IPS-11a (cell line): ENCODE measurements around the gene EGFLAM.

Experiments used
- H3K4me3 ChIP-seq: one replicate; pipeline ENCODE4 v1.5.1; 2013; ENCODE audit warnings: low read depth, low read length, control low read depth

Gene EGFLAM

DNA sequence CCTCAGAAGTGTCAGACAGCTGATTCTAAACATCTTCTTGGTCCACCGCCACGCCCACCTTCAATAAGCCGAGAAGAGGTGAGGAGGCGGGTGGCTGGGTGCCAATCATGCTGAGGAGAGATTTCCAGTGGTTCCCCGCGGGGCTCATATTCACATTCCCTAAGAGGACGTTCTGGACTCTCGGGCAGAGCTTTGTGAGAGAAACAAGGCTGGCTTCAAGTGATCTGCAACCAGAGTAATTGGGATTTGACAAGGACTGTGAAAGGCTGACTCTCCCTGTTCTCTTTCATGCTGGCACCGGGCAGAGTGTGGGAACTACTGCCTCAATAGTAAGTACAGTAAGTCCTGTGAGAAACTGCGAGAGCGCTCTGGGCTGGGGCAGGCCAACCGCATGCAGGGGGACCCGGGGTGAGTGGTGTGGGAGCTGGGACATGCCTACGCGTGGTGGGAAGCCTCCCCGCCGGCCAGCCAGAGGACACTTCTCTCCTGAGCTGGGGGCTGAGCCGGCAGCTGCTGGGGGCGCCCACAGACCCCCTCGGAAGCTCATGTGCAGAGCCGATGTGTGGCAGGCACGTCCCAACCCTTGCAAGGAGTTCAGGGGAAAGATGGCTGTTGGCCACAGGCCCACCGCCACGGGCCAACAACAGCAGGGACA, 187.1 kb downstream of the EGFLAM start:
- no peak overlapping the region for H3K4me3 ChIP-seq

GRCh38 chr5:38446029-38446522, 187.7 kb downstream of the EGFLAM start:
- no peak overlapping the region for H3K4me3 ChIP-seq

DNA sequence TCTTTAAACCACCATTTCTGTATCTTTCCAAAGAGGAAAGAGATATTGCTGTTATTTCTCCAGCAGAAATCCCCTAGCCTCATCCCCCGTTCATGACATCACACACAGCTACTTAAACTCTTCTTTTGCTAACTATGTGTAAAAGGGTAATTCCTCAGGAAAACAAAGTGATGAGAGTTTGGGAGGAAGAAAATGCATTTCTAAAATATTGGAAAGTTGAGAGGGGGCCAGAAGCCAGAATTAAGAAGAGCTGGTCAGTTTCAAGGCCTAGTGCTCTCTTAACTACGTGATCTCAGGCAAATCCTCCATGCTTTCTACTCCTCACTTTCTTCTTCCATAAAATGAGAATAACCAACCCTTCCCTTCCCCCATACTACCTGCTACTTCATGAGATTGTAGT, 188.7 kb downstream of the EGFLAM start:
- H3K4me3 ChIP-seq = no peak overlapping the region

DNA sequence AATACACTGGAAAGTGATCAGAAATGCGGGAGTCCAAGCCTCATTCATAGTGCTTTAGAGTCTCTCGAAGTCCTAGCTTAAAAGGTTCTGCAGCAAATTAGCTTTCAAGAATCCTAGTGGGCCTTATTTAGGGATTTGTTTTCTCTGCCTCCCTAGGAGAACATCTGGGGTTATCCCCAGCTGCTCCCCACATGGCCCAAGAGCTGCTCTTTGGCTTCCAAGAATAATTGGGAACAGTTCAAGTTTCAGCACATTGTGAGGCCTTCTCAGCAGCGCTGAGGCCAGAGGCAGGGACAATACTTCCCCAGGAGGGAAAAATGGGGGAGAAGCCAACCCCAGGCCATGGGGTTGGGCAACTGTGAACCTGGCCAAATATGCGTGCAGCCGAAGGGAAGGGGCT, 189.4 kb downstream of the EGFLAM start:
- no peak overlapping the region for H3K4me3 ChIP-seq

DNA sequence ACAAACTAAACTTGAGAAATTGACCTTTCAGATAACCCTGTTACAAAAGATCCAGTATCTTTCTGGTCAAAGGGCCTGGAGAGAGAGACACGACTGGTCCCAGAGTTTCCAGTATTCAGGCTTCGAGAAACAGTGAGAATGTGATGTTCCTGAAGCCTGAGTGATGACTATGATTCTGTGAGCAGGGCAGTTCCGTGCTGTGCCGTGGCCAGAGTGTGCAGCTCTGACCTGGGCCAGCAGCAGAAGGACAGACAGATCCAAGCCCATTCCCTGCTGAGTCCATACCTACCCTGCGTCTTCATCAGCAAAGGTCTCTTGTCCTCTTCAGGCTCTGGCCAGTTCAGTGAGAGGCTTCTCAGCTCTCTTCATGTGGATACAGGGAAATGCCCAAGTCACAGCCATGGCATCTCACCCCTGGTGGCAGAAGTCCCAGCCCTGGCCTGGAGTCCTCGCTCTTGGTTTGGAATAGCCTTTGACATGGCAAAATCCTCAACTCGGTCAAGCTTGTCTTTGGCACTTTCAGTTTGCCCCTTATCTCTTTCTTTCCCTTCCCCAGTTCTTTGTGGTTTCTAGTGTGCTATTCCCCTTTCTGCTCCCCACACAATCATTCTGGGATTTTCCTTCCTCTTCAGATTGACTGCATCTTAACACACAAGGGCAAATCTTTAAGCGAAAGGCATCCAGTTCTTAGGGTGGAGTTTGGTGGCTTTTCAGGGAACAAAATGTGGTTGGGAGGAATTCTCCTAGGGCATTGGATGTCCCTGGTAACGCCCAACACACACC, 190.4 kb downstream of the EGFLAM start:
- H3K4me3 ChIP-seq = no peak overlapping the region

DNA sequence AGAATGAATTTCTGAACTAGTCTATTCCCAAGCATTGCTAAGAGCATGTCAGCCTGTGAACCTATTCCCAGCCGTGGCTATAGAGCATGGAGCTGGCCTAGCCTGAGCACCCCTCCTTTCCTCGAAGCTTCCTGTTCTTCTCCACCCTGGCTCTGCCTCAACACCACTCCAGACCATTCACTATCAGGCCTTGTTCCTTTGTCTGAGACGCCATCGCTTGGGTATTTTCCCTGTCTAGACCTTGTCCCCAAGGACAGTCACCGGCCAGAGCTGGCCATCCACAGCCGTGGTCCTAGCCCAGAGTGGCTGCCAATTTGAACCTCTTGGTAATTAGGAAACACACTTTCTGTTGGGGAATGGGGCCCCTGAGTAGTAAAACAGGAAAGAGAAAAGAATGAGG, 192.3 kb downstream of the EGFLAM start:
- H3K4me3 ChIP-seq = no peak overlapping the region

DNA sequence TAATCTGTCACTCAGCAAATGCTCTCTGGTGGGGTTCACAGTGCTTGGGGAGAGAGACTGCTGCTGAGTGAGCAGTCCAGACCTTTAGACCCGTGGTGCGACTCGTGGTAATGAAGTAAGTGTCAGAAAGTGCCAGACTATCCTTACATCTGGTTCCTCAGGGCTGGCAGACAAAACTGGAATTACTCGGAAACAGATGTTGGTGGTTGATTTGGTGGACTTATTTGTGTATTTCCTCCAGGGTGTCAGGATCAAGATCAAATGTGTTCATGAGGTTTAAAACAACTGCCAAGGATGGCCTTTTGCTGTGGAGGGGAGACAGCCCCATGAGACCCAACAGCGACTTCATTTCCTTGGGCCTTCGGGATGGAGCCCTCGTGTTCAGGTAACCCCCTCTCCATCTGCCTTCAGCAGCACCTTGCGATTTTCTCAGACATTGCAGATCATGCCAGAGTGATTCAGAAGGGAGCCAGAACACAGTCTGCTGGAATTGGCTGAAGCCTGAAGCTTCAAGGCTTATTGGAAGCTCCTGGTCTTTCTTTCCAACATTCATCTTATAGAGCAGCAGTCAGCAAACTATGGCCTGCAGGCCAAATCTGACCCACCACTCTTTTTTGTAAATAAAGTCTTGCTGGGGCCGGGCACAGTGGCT, 192.8 kb downstream of the EGFLAM start:
- H3K4me3 ChIP-seq = no peak overlapping the region

DNA sequence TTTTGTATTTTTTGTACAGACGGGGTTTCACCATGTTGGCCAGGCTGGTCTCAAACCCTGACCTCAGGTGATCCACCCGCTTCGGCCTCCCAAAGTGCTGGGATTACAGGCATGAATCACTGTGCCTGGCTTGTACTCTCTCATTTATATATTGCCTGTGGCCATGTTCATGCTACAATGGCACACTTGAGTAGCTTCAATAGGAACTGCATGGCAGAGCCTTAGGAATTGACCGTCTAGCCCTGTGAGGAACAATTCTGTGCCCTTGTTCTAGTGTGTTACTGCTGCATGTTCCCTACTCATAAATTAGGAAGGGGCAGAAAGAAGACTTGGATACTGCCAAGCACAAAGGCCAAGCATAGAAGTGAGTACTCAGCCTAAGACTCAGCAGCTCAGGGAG, 193.8 kb downstream of the EGFLAM start:
- no peak overlapping the region for H3K4me3 ChIP-seq

GRCh38 chr5:38453506-38453905, 195.1 kb downstream of the EGFLAM start:
- no peak overlapping the region for H3K4me3 ChIP-seq

DNA sequence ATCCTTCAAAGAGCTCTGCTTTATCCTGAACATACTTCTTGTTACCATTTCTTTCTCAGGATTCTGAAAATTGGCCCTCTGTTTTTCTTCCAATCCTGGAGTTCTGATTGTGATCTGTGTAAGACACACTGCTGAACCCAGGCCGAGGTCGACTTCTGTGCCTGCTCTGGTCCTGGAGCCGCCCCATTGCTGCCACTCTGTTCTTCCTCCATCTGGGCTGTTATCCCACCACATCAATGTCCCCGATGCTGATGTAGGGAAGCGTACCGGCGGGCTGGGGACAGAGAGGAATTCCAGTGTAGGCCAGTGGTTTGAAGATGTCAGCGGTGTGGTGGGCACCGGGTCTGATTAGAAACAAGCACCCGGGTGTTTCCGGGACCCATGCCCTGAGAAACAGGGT, 195.6 kb downstream of the EGFLAM start:
- H3K4me3 ChIP-seq = no peak overlapping the region

DNA sequence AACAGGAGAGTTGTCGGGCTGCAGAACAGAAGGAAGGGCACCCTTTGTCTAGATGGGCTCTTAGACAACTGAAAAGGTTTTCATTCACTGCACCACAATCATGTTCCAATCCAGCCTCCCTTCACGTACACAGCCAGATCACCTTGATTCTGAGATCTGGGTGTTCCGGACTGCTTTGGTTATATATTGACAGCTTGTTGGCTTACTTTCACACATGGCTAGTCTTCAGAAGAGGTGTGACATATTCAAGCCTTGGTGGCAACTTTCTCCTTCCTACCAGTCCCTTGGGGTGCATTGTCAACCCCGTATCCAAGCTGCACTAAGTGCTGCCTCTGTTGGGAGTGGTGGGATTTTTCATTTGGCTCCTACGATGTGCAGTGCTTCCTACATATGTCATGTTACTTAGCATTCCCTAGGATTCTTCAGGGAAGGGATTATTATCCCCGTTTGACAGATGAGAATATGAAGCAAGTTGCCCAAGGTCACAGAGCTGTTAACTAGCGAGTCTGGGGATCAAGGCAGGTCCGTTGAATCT, 197.5 kb downstream of the EGFLAM start:
- no peak overlapping the region for H3K4me3 ChIP-seq

DNA sequence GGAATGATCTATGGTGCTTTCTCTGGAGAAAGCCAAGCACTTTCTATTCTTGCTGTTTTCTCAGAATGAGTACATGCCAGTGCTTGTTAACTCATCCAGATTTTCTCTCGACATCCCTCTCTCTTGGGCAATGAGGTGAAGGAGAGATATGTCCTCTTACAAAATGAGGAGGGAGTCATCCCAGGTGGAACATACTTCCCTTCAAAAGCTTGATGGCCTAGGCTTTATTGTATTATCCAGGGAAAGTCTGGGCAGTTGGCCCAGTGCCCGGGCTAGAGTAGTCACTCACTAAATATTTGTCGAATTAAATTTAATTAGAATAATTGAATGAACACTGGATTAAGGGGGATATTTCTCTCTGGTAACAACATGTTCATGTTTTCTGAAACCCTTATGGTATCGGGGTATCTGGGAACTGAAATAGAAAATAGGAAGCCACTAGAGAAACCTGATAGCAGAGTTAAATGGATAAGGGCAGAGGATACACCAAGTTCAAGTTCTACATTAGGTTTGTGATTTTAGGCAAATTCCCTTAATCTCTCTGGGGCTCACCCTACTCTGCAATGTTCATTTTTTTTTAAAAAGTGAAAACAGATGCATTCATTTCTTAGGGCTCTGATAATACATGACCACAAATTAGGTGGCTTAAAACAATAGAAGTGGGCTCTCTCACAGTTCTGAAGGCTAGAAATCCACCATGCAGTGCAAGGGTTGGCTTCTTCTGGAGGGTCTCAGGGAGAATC, 198.5 kb downstream of the EGFLAM start:
- H3K4me3 ChIP-seq = no peak overlapping the region

- no peak overlapping the region for H3K4me3 ChIP-seq
Measured at GRCh38 chr5:38458174-38458573, 199.8 kb downstream of the EGFLAM start.

- H3K4me3 ChIP-seq = no peak overlapping the region
Measured at GRCh38 chr5:38462976-38463633, 204.7 kb downstream of the EGFLAM start.

GRCh38 chr5:38463634-38464521, 205.5 kb downstream of the EGFLAM start:
- H3K4me3 ChIP-seq = no peak overlapping the region

DNA sequence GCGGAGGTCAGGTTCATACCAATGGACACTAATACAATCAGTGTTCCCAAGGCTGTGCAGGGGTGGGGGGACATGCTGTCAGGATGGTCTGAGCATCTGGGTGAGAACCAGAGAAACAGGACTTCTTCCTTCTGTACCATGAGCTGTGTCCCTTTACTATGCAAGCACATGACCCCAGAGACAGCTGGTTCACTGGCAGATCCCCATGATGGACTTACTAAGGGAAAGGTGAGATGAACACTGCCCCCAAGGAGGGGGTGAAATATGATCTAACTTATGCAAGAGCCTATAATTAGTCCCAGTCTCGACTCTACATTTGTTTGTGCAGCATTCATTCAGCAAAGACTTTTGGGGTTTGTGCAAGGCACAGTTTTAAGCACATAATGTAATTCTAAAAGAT, 206.7 kb downstream of the EGFLAM start:
- H3K4me3 ChIP-seq = no peak overlapping the region

GRCh38 chr5:38465702-38466423, 207.5 kb downstream of the EGFLAM start:
- no peak overlapping the region for H3K4me3 ChIP-seq

- H3K4me3 ChIP-seq = no peak overlapping the region
Measured at GRCh38 chr5:38466424-38467189, 208.2 kb downstream of the EGFLAM start.
